GM19468 (cell line): ENCODE data around the gene PLSCR1.
"Not testable (repeated sequence)": the region's sequence is repeated elsewhere in the genome, so short reads cannot be mapped to it uniquely, and the experiment has no call there.

Source experiments
- ATAC-seq: cut with Tn5 transposase; IDR thresholded peaks from one replicate; pipeline ENCODE4 v1.9.1; 2021; ENCODE audit warnings: mild to moderate bottlenecking, moderate library complexity, moderate number of reproducible peaks; ENCODE audit not compliant: unreplicated experiment; ENCODE audit errors: extremely low read depth

PLSCR1 gene

DNA sequence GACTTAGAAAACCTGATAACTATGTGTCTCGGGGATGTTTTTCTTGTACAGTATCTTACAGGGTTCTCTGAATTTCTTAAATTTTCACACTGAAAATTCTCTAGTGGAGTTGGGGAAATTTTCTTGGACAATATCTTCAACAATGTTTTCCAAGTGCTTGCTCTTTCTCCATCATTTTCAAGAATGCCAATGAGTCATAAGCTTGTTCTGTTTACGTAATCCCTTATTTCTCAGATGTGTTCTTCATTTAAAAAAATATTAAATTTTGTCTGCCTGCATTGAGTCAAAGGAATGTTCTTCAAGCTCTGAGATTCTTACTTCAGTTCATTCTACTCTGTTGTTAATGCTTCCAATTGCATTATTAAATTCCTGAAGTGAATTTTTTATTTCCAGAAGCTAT, 53.1 kb downstream of the PLSCR1 start:
- ATAC-seq, result no peak

DNA sequence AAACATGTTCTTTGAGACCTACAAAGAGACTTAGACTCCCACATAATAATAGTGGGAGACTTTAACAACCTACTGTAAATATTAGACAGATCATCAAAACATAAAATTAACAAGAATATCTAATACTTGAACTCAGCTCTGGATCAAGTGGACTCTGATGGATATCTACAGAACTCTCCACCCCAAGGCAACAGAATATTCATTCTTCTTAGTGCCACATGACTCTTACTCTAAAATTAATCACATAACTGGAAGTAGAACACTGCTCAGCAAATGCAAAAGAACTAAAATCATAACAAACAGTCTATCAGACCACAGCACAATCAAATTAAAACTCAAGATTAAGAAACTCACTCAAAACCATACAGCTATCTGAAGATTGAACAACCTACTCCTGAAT, 59.1 kb downstream of the PLSCR1 start:
- ATAC-seq, result no peak

DNA sequence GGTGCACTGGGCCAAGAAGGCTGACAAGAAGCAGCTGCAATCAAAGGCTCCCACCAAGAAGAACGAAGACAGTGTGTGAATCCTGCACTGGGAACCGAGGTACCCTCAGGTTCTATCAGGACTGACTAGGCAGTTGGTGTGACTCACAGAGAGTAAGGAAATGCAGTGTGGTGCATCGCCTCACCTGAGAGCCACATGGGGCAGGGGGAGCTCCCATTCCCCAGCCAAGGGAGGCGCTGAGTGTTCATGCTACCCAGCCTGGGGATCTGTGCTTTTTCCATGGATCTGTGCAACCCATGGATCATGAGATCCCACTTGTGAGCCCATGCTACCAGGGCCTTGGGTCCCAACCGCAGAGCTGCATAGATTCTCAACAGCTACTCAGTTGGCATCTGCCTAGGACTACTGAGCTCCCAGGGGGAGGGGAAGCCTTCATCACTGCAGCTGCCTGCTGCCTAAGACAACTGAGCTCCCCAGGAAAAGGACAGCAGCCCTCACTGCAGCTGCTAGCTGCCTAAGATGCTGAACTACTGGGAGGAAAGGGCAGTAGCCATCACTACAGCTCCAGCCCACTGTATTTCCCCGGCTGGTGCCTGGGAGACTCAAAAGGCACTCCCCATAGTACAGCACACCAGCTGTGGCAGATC, 68.2 kb downstream of the PLSCR1 start:
- no peak for ATAC-seq

- ATAC-seq, result not testable (repeated sequence)
These were observed 69.4 kb downstream of the PLSCR1 start for GRCh38 chr3:146474976-146475375.

- ATAC-seq, result no peak
These were observed 70.7 kb downstream of the PLSCR1 start for GRCh38 chr3:146473726-146474125.

DNA sequence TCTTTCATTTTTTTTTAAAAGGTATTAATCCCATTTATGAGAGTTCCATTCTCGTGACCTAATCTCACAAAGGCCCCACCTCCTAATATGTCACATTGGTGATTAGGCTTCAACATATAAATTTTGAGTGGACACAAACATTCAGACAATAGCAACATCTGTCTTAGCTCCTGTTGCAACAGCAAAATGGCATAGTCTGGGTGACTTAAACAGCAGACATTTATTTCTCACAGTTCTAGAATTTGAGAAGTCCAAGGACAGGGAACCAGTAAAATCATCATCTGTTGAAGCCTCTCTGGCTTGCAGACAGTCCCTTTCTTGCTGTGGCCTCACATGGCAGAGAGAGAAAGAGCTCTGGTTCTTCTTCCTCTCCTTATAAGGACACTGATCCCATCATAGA, 71.8 kb downstream of the PLSCR1 start:
- no peak for ATAC-seq

DNA sequence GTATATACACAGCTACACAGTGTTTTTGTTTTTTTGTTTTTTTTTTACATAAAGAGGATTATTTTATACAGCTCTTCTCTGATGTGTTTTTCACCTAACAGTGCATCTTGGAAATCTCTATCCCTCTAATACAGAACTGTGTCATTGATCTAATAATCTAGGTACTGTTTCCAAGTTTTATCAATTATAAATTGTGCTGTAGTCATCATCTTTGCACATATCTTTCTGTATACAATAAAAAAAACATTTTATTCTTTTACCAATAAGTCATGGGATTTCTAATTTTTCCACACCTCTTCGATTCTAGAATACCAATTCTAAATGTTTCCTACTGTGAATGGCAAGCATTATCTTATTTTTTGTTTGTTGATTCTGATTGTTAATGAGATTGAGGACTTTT, 73.4 kb downstream of the PLSCR1 start:
- ATAC-seq, result no peak

DNA sequence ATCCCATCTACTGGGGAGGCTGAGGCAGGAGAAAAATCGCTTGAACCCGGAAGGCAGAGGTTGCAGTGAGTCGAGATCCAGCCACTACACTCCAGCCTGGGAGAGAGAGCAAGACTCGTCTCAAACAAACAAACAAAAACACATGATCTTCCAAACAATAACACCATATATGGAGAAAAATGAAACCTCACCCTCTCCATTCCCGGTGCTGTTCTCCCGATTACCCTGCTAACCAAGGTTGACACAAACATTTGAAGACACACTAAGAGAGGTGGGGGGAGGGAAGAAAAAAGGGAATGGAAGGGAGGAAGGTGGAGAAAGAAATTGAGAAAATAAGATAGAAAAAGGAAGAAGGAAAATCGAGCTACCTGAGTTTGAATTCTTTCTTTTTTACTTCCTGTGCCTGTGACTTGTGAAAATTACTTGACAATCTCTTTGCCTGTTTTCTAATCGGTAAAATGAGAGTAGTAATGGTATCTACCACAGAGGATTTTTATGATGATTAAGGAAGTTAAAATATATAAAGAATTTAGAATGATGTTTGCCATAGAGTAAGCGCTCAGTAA, 73.9 kb downstream of the PLSCR1 start:
- ATAC-seq, result no peak

DNA sequence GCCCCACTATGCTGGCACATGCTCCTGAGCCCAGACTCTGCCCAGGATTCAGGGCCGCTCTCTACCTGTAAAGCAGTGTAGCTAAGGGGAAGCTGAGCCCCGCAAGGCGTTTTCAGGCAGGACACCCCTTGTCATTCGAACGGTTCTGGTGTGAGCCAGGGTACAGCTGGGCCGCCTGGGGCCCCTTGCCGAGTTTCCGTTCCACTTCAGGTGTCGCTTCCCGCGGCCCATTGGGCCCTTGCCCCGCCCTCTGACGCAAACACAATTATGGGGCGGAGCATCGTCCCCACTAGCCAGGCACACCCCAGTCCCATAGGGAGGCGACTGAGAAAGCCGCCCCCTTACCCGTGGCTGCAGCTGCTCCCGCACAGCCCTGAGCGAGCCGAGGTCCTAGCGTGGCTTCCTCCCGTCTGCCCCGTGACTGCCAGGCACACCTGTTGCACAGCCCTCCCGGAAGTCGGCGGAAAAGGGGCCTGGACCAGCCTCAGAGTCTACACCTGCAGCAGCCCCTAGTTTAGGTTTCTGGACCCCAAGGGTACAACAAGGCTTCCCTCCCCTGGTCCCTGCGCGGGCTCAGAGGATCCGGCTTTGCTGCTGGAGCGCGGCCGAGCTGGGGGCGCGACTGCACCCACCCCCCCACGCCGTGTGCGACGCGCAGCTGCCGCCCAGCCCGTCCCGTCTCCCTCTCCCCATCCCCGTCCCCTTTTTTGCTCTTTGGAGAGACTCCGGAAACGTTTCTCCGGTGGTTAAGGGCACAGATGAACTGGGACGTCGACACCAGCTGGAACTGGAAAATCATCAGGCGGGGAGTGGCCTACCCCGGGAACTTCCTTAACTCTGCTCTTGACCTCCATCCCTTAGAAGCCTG, 75.0 kb downstream of the PLSCR1 start, which contains the start of gene PLSCR2:
Gene PLSCR2 (minus strand): TSS at position 412 of the 868 bp plus-strand sequence. CDS start 9,657 bp downstream, outside the sequence.
- ATAC-seq, result peak; percentile 96

DNA sequence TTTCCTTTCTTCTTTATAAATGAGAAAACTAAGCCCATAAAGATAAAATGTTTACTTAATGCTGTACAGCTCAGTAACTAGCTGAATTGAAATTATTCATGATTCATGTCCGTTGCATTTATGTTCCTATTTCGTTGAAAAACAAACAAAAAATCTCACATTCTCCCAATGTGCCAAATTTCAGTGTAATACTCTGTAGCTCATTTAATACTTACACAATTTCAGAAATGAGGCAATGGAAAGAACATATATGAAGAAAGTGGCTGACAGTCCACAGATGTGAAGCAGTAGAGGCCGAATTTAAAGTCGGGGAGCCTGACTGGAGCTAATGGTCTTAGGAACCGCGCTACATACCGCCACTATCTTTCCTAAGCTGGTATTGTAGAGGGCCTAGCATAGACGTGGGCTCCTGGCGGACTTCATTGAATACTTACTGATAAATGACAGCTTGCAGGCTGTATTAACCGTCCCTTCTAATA, 75.7 kb downstream of the PLSCR1 start:
- ATAC-seq, result no peak

- ATAC-seq, result no peak
These were observed 76.2 kb downstream of the PLSCR1 start for GRCh38 chr3:146468234-146468633.

DNA sequence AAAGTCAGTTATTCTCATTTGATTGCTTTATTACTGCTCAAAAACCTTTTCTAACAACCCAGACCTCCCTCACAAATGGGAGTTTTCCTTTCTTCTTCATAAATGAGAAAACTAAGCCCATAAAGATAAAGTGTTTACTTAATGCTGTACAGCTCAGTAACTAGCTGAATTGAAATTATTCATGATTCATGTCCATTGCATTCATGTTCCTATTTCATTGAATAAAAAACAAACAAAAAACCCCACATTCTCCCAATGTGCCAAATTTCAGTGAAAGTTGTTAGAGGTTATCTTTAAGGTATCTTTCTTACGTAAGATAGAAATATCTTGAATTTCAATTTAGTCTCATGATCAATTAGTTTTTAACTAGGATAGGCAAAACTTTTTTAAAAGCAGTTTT, 77.8 kb downstream of the PLSCR1 start:
- no peak for ATAC-seq

GRCh38 chr3:146465693-146466465, 78.5 kb downstream of the PLSCR1 start:
- no peak for ATAC-seq
